ENCODE results near the gene PRAMEF14.
"Not testable (repeated sequence)": the region's sequence is repeated elsewhere in the genome, so short reads cannot be mapped to it uniquely, and the experiment has no call there.

Gene PRAMEF14, protein sequence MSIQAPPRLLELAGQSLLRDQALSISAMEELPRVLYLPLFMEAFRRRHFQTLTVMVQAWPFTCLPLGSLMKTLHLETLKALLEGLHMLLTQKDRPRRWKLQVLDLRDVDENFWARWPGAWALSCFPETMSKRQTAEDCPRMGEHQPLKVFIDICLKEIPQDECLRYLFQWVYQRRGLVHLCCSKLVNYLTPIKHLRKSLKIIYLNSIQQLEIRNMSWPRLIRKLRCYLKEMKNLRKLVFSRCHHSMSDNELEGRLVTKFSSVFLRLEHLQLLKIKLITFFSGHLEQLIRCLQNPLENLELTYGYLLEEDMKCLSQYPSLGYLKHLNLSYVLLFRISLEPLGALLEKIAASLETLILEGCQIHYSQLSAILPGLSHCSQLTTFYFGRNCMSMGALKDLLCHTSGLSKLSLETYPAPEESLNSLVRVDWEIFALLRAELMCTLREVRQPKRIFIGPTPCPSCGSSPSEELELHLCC

DNA sequence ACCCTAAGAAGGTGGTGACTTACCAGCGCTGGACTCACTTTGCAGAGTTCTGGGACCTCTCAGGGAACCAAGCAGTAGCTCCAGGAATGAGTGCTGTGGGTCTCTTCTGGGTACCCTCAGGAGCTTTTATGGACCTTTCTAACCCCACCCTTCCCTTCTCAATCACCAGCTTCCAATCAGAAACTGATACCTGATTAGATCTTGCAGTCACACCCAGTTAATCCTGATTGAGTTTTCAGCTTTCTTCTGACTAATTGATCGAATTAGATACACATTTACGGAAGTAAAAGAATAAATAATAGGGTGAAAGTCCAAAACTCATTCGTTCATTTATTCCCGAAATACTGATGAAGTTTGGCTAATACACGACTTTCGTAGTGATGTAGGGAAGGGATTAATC, at the start of gene PRAMEF14:
PRAMEF14 (minus strand) TSS at position 101 of the 400 bp plus-strand sequence. CDS start 1,820 bp downstream, outside the sequence.
- DNase-seq: not testable (repeated sequence)

DNA sequence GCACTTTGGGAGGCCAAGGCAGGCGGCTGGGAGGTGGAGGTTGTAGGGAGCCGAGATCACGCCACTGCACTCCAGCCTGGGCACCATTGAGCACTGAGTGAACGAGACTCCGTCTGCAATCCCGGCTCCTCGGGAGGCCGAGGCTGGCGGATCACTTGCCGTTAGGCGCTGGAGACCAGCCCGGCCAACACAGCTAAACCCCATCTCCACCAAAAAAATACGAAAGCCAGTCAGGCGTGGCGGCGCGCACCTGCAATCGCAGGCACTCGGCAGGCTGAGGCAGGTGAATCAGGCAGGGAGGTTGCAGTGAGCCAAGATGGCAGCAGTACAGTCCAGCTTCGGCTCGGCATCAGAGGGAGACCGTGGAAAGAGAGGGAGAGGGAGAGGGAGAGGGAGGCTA, 48.4 kb upstream of the PRAMEF14 start:
- not testable (repeated sequence) for DNase-seq

DNA sequence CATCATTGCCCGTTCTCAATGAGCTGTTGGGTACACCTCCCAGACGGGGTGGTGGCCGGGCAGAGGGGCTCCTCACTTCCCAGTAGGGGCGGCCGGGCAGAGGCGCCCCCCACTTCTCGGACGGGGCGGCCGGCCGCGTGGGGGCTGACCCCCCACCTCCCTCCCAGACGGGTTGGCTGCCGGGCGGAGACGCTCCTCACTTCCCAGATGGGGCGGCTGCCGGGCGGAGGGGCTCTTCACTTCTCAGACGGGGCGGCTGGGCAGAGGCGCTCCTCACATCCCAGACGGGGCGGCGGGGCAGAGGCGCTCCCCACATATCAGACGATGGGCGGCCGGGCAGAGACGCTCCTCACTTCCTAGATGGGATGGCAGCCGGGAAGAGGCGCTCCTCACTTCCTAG, 47.8 kb upstream of the PRAMEF14 start:
- not testable (repeated sequence) for DNase-seq

DNA sequence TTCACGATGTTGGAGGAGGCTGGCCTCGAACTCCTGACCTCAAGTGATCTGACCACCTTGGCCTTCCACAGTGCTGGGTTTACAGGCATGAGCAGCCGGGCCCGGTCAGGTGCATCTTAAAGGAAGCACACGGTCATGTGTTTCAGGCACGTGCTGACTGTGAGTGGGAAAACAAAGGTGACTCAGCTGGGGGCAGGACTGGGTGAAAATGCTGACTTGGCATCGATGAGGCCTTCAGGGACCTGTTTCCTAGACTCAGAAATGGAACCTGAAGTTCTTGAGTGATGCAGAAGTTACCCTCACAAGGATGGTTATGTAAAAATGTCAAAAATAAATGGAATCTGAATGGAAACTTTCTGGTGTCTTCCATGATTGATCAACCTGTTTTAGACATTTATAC, 46.1 kb upstream of the PRAMEF14 start:
- not testable (repeated sequence) for DNase-seq

DNA sequence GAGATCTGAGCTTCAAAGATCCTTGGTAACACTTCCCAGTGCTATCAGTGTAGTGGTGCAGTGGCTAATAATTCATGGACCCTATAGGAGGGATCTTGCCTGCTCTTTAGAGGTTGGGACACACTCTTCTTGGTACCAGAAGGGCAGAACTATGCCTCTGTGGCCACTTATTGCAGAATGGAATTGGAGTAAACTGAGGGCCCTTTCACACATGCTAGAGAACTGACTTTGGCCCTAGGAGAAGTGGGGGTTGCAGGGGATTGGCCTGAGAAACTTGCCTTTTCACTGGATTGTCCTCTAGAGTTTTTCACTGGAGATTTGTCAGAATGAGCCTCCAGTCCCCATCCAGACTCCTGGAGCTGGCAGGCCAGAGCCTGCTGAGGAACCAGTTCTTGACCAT, 42.4 kb upstream of the PRAMEF14 start, which contains the start of gene PRAMEF17:
PRAMEF17 (plus strand) TSS at position 301 of the 400 bp plus-strand sequence; CDS start at position 327, 26 bp downstream.
- DNase-seq: not testable (repeated sequence)

DNA sequence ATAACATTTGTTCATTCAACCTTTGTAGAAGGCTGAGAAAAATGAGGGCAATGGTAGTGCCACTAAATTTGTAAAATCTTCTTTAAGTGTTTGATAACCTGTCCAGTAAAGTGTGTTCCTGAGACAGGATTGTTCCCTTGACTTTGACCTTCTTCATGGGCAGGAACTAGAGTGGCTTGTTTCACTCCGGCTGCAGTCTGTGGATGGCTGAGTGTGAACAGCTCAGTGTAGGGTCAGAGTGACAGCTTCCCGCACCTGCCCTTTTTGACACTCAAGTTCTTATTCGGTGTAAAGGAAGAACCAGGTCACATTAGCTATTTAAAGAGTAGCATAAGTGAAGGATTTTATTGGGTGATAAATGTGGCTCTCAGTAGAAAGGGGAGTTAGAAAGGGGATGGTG, 33.4 kb upstream of the PRAMEF14 start:
- DNase-seq: not testable (repeated sequence)

DNA sequence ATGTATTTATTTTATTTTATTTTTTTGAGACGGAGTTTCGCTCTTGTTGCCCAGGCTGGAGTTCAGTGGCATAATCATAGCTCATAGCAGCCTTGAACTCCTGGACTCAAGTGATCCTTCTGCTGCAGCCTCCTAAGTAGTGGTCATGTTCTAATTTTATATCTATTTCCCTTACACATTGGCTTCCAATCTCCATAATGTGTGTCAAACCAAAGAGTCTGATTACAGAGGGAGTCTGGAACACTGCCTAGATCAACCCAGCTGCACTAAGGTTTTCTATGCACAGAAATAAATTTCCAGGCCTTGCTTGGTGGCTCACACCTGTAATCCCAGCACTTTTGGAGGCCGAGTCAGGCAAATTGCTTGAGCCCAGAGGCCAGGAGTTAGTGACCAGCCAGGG, 32.0 kb upstream of the PRAMEF14 start:
- DNase-seq: not testable (repeated sequence)

DNA sequence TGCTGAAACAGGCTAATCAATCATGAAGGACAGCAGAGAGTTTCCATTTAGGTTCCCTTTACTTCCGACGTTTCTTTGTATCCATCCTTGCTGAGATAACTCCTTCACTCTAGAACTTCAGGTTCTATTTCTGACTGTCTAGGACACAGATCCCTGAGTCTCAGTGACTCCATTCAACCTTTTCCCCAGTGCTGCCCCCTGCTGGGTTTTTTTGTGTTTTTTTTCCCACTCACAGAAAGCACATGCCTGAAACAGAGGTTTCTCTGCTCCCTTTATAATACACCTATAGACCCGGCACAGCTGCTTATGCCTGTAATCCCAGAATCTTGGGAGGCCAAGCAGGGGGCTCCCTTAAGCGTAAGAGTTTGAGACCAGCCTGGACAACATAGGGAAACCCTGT, 21.6 kb upstream of the PRAMEF14 start:
- peak; percentile 8 for DNase-seq

DNA sequence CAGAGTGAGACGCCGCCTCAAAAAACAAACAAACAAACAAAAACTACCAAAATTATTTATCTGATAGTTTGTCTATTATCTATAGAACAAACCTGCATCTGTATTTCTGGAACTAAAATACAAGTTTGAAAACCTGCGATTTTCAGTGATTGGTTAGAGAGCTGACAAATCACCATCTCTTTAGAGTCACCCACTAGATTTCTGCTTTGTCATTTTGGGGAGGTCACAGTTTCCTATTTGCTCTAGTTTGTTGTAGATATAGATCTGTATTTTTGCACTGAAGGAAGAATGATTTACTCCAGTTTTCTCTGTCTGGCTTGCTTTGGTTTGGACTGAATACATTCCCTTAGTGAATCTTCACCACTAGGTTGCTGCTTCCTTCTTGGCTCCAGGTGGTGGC, 19.6 kb upstream of the PRAMEF14 start:
- not testable (repeated sequence) for DNase-seq

DNA sequence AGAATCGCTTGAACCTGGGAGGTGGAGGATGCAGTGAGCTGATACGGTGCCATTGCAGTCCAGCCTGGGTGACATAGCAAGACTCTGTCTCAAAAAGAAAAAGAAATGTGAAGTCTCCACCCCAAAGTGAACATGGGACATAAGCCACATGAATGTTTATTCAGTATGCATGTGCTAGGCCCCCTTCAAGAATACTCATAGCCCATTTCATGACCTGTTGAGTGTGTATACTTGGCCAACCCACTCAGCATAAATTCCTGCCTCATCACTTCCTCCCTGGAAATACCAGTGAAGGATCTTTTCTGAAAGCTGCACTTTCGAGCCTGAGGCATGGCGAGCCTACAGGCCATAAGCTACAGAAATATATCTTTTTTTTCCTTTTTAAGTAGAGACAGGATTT, 18.0 kb upstream of the PRAMEF14 start:
- DNase-seq: not testable (repeated sequence)

DNA sequence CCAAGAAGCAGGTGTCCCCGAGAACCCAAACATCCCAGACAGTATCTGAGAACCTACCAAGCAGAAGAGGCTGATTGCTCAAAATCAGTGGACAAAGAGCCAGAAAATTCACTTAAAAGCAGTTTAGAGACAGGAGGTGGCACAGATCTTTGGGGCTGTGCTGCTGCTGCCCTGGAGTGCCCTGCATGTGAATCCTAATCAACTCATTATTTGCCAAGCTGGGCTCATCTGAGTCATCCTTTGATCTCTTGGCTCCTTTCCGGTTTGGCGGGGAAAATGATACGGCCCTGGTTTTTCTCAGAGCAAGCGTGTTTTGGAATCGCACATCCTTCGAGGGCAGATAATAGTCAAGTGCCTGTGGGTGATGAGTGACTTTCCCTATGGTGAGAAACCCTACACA, 15.4 kb upstream of the PRAMEF14 start:
- DNase-seq: not testable (repeated sequence)

DNA sequence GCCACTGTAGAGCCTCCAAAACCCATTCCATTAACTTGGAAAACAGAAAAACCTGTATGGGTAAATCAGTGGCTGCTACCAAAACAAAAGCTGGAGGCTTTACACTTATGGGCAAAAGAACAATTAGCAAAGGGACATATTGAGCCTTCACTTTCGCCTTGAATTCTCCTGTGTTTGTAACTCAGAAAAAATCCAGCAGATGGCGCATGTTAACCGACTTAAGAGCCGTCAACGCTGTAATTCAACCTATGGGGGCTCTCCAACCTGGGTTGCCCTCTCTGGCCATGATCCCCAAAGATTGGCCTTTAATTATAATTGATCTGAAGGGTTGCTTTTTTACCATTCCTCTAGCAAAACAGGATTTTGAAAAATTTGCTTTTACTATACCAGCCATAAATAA, 9.8 kb upstream of the PRAMEF14 start:
- peak; percentile 34 for DNase-seq

DNA sequence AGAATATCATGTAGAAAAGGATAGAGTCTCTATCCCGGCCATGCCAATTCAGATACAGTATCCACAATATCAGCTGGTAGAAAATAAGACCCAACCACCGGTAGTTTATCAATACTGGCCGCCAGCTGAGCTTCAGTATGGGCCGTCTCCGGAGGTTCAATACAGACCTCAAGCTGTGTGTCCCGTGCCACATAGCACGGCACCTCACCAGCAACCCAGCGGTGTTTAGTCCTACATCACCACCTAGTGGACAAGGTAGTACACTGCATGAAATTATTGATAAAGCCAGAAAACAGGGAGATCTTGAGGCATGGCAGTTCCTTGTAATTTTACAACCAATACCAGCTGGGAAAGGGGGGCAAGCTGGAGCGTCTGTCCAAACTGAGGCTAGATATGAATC, 7.5 kb upstream of the PRAMEF14 start:
- not testable (repeated sequence) for DNase-seq

DNA sequence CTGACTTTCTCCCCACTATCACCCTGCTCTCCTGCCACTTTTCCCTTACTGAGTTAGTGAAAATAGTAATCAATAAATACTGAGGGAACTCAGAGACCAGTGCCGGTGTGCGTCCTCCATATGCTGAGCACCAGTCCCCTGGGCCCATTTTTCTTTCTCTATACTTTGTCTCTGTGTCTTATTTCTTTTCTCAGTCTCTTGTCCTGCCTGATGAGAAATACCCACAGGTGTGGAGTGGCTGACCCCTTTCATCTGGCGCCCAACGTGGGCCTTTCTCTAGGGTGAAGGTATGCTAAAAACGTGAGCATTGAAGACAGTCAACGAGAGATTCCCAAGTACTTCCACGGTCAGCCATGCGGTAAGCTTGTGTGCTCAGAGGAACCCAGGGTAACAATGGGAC, 6.5 kb upstream of the PRAMEF14 start:
- DNase-seq: not testable (repeated sequence)

DNA sequence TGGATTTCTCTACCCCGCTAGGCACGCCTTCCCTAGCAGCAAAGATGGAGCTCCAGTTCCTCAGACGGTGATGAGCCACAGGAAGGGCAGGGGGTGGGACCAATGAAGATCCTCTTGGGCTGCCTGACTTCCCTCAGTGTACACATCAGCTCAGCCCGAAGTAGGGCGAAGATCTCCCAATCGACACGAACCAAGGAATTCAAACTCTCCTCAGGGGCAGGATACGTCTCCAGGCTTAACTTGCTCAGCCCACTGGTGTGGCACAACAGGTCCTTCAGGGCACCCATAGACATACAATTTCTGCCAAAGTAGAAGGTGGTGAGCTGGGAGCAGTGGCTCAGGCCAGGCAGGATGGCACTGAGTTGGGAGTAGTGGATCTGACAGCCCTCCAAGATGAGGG, 4.4 kb downstream of the PRAMEF14 start:
- not testable (repeated sequence) for DNase-seq

DNA sequence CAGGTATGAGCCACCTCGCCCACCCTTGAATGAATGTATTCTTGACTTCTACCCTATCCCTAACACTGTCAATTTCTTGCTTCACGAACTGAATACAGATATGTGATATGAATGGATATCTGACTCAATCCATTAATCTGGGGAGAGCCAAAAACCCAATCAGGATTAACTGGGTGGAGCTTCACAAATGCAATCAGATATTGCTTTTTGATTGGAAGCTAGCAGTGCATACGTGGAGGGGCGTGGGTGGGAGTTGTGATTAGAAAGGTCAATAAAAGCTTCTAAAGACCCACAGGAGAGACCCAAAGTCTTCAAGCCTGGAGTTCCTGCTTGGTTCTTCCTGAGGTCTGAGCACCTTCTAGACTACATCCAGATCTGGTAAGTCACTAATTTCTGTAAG, 31.7 kb downstream of the PRAMEF14 start, which contains the start of gene PRAMEF15:
PRAMEF15 (plus strand) TSS at position 301 of the 400 bp plus-strand sequence. CDS start 2,827 bp downstream, outside the sequence.
- DNase-seq: not testable (repeated sequence)

DNA sequence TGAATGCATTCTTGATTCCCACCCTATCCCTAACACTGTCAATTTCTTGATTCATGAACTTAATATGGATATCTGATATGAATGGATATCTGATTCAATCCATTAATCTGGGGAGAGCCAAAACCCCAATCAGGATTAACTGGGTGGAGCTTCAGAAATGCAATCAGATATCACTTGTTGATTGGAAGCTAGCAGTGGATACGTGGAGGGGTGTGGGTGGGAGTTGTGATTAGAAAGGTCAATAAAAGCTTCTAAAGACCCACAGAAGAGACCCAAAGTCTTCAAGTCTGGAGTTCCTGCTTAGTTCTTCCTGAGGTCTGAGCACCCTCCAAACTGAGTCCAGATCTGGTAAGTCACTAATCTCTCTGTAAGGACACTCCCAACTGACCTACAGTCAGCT, 43.7 kb downstream of the PRAMEF14 start, which contains the start of gene PRAMEF33:
PRAMEF33 (plus strand) TSS at position 301 of the 400 bp plus-strand sequence. CDS start 2,416 bp downstream, outside the sequence.
- not testable (repeated sequence) for DNase-seq

DNA sequence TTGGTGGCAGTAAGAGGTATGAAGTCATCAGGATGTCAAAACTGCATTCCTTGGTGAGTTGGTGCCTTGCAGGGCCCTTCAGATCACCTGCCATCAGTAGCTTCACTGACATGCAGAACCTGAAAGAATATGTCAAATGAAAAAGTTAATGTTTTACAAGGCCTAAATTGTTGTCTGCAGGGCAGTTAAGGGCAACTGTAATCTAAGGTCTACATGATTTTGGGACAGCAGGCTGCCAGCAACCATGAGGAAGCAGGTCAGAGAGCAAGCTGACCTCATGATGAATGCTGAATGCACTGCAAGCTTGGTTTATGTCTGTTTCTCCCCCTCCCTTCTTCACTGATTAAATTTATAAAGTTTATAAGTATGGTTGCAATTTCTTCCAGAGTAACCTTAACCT, 44.7 kb downstream of the PRAMEF14 start:
- DNase-seq: not testable (repeated sequence)

DNA sequence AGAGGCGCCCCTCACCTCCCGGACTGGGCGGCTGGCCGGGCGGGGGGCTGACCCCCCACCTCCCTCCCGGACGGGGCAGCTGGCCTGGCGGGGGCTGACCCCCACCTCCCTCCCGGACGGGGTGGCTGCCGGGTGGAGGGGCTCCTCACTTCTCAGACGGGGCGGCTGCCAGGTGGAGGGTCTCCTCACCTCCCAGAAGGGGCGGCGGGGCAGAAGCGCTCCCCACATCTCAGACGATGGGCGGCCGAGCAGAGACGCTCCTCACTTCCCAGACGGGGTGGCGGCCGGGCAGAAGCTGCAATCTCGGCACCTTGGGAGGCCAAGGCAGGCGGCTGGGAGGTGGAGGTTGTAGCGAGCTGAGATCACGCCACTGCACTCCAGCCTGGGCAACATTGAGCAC, 48.2 kb downstream of the PRAMEF14 start:
- not testable (repeated sequence) for DNase-seq

DNA sequence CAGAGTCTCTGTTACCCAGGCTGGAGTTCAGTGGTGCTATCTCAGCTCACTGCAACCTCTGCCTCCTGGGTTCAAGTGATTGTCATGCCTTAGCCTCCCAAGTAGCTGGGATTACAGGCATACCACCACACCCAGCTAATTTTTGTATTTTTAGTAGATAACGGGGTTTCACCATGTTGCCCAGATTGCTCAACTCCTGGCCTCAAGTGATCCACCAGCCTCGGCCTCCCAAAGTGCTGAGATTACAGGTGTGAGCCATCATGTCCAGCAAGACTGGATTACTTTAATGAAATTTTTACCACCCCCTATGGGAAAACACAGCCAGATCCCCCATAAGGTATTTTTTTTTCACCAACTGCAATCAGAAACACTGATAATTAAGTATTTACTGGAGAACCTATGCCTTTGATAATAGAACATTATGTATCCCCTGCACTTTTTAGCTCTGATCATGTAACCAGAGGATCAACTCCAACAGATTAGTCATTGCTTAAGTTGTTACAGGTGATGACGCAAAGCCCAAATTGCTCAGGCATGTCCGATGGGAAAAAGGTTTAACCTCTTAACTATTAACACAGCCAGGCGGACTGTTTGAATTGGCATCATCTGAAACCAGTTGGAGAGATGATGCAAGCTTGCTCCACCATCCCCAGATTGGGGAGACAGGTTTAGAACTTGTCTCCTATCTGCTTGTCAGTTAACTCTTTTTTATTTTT, 49.6 kb downstream of the PRAMEF14 start:
- not testable (repeated sequence) for DNase-seq

Measured in stimulated activated CD4-positive, alpha-beta T cell treated with anti-CD3 and anti-CD28 coated beads, Interleukin-4, amount 100 ng/mL, for 24 hours (primary cell).